H9 (cell line): Measurements from ENCODE around the gene GRB7. TPM values are rescaled to one million over a fixed set of nuclear protein-coding genes. Genes with fewer than 3 reads are reported as not detected.

Experiments used
- DNase-seq: peaks from one replicate; pipeline ENCODE4 v3.0.0-alpha.2; 2017
- H2AFZ ChIP-seq: one replicate; pipeline ENCODE4 v1.6.1; 2013; ENCODE audit warnings: mild to moderate bottlenecking, low read length, control low read depth, moderate library complexity
- H2AK5ac ChIP-seq: 2 replicates; pipeline ENCODE4 v1.6.1; 2013; ENCODE audit warnings: low read length, control low read depth, mixed read lengths; ENCODE audit not compliant: insufficient read length
- H2BK120ac ChIP-seq: one replicate; pipeline ENCODE4 v1.6.1; 2013; ENCODE audit warnings: low read depth, mild to moderate bottlenecking, low read length, control low read depth, inconsistent platforms; ENCODE audit not compliant: poor library complexity, severe bottlenecking
- H2BK12ac ChIP-seq: 2 replicates; pipeline ENCODE4 v1.6.1; 2013; ENCODE audit warnings: low read length, control low read depth, mixed read lengths, low read depth; ENCODE audit not compliant: insufficient read length
- H2BK15ac ChIP-seq: 2 replicates; pipeline ENCODE4 v1.6.1; 2013; ENCODE audit warnings: low read depth, low read length, control low read depth
- H2BK20ac ChIP-seq: one replicate; pipeline ENCODE4 v1.6.1; 2013; ENCODE audit warnings: low read depth, mild to moderate bottlenecking, low read length, control low read depth, inconsistent platforms; ENCODE audit not compliant: poor library complexity, severe bottlenecking
- H2BK5ac ChIP-seq: 2 replicates; pipeline ENCODE4 v1.6.1; 2013; ENCODE audit warnings: low read length, control low read depth, mixed read lengths; ENCODE audit not compliant: insufficient read length
- H3K14ac ChIP-seq: 2 replicates; pipeline ENCODE4 v1.6.1; 2013; ENCODE audit warnings: low read length, control low read depth; ENCODE audit not compliant: insufficient read depth
- H3K18ac ChIP-seq: 2 replicates; pipeline ENCODE4 v1.6.1; 2013; ENCODE audit warnings: low read depth, mild to moderate bottlenecking, mixed read lengths, low read length, control low read depth; ENCODE audit not compliant: insufficient read length
- H3K23ac ChIP-seq: 2 replicates; pipeline ENCODE4 v1.6.1; 2013; ENCODE audit warnings: low read length, control low read depth, mixed read lengths, low read depth; ENCODE audit not compliant: insufficient read length
- H3K23me2 ChIP-seq: 2 replicates; pipeline ENCODE4 v1.6.1; 2013; ENCODE audit warnings: low read depth, mild to moderate bottlenecking, mixed read lengths, low read length, control low read depth; ENCODE audit not compliant: insufficient read length, poor library complexity, severe bottlenecking
- H3K27ac ChIP-seq: 2 replicates; pipeline ENCODE4 v1.5.1; 2013; ENCODE audit warnings: low read length, control low read depth, mixed read lengths, low read depth; ENCODE audit not compliant: insufficient read length
- H3K27me3 ChIP-seq: 2 replicates; pipeline ENCODE4 v1.6.1; 2013; ENCODE audit warnings: low read length, control low read depth, inconsistent platforms; ENCODE audit not compliant: insufficient read depth
- H3K4ac ChIP-seq: 2 replicates; pipeline ENCODE4 v1.6.1; 2013; ENCODE audit warnings: low read depth, mild to moderate bottlenecking, control low read depth, inconsistent platforms, low read length, moderate library complexity
- H3K4me1 ChIP-seq: 2 replicates; pipeline ENCODE4 v1.6.1; 2013; ENCODE audit warnings: low read length, control low read depth, inconsistent platforms; ENCODE audit not compliant: insufficient read depth
- H3K4me2 ChIP-seq: 2 replicates; pipeline ENCODE4 v1.6.1; 2013; ENCODE audit warnings: low read length, control low read depth, mixed read lengths; ENCODE audit not compliant: insufficient read length, insufficient read depth
- H3K56ac ChIP-seq: 2 replicates; pipeline ENCODE4 v1.6.1; 2013; ENCODE audit warnings: low read depth, mild to moderate bottlenecking, mixed read lengths, low read length, control low read depth; ENCODE audit not compliant: insufficient read length
- H3K79me1 ChIP-seq: 2 replicates; pipeline ENCODE4 v1.6.1; 2013; ENCODE audit warnings: low read depth, mild to moderate bottlenecking, moderate library complexity, low read length, control low read depth, inconsistent platforms; ENCODE audit not compliant: insufficient read depth, poor library complexity, severe bottlenecking
- H3K79me2 ChIP-seq: 2 replicates; pipeline ENCODE4 v1.6.1; 2013; ENCODE audit warnings: low read length, control low read depth, inconsistent platforms; ENCODE audit not compliant: insufficient read depth
- H3K9ac ChIP-seq: 2 replicates; pipeline ENCODE4 v1.6.1; 2013; ENCODE audit warnings: low read length, control low read depth, mixed read lengths; ENCODE audit not compliant: insufficient read length; ENCODE audit errors: extremely low read depth
- H3K9me3 ChIP-seq: one replicate; pipeline ENCODE4 v1.6.1; 2013; ENCODE audit warnings: low read depth, low read length, inconsistent platforms; ENCODE audit not compliant: control insufficient read depth
- H3T11ph ChIP-seq: one replicate; pipeline ENCODE4 v1.6.1; 2013; ENCODE audit warnings: mild to moderate bottlenecking, low read length, control low read depth, inconsistent platforms
- H4K20me1 ChIP-seq: one replicate; pipeline ENCODE4 v1.6.1; 2013; ENCODE audit not compliant: control insufficient read depth, insufficient read length, insufficient read depth
- H4K5ac ChIP-seq: 2 replicates; pipeline ENCODE4 v1.6.1; 2013; ENCODE audit warnings: low read depth, mild to moderate bottlenecking, mixed read lengths, low read length, control low read depth; ENCODE audit not compliant: insufficient read length
- H4K8ac ChIP-seq: replicated peaks from 2 replicates; pipeline ENCODE4 v1.6.1; 2013; ENCODE audit warnings: low read length, control low read depth, mixed read lengths, low read depth; ENCODE audit not compliant: insufficient read length
- H4K91ac ChIP-seq: 2 replicates; pipeline ENCODE4 v1.6.1; 2013; ENCODE audit warnings: low read depth, mild to moderate bottlenecking, moderate library complexity, mixed read lengths, low read length, control low read depth; ENCODE audit not compliant: insufficient read length
- H3K27ac Mint-ChIP-seq, 3 experiments: 2 replicates in 2 of 3; 3 replicates in 1 of 3; pipeline ENCODE4 v1.8.0; 2020 to 2021; ENCODE audit warnings: mixed read lengths in 3 of 3, mild to moderate bottlenecking in 1 of 3, moderate library complexity in 1 of 3
- H3K27me3 Mint-ChIP-seq: 2 replicates; pipeline ENCODE4 v1.8.0; 2021; ENCODE audit warnings: low read depth, mild to moderate bottlenecking, moderate library complexity, mixed read lengths
- H3K36me3 Mint-ChIP-seq, 3 experiments: 2 replicates in 2 of 3; 3 replicates in 1 of 3; pipeline ENCODE4 v1.8.0; 2020 to 2021; ENCODE audit warnings: low read depth in 3 of 3, mixed read lengths in 3 of 3; ENCODE audit not compliant: insufficient read depth in 1 of 3
- H3K4me1 Mint-ChIP-seq, 2 experiments: 2 replicates each; pipeline ENCODE4 v1.8.0; 2020; ENCODE audit warnings: mixed read lengths in 2 of 2
- H3K4me3 Mint-ChIP-seq, 2 experiments: 2 replicates in 1 of 2; 3 replicates in 1 of 2; pipeline ENCODE4 v1.8.0; 2020 to 2021; ENCODE audit warnings: mild to moderate bottlenecking in 2 of 2, mixed read lengths in 2 of 2, moderate library complexity in 1 of 2
- H3K9me3 Mint-ChIP-seq, 2 experiments: 2 replicates in 1 of 2; 3 replicates in 1 of 2; pipeline ENCODE4 v1.8.0; 2020; ENCODE audit warnings: mild to moderate bottlenecking in 2 of 2, mixed read lengths in 2 of 2, moderate library complexity in 1 of 2
- CTCF ChIP-seq: fragments of 200-600 bp; sonication (generic); conservative IDR thresholded peaks from 3 replicates; pipeline ENCODE4 v1.8.0; 2021; ENCODE audit warnings: antibody characterized with exemption, mild to moderate bottlenecking
- WGBS: extraction: QIAGEN DNeasy Blood & Tissue Kit; methylation state at CpG from one replicate; pipeline ENCODE4 v1.1.7; 2013; ENCODE audit warnings: missing lambda C conversion rate, low lambda C conversion rate, mixed read lengths; ENCODE audit not compliant: insufficient read length; ENCODE audit errors: extremely low coverage; 5-methylcytosine and 5-hydroxymethylcytosine counted together
- total RNA-seq: library from RNA; stranded (reverse); gene quantifications from 2 replicates; pipeline ENCODE4 v1.2.1, GENCODE V29; 2021

GRB7 gene
- total RNA-seq, 1 experiment from 2014 or later, result 55.0 TPM

- H3K4ac ChIP-seq, result no peak overlapping the region
- no peak overlapping the region for H4K8ac ChIP-seq
- Mint-ChIP-seq H3K27ac (no peak overlapping the region), H3K27me3 (peaks cover 29% of the 10 kb centered on the region), H3K4me3 (no peak overlapping the region), H3K36me3 (peaks cover 0 to 3% (median 0%) of the 10 kb centered on the region in 3 experiments; a peak in 1 of 7 replicates), H3K9me3 (no peaks in the 10 kb centered on the region; a peak in 2 of 5 replicates), H3K4me1 (peaks cover 30 to 40% of the 10 kb centered on the region in 2 experiments)
- H2AFZ ChIP-seq, result no peak overlapping the region
- H3K79me2 ChIP-seq, result no peaks in the 10 kb centered on the region
- no peak overlapping the region for H2BK15ac ChIP-seq
- peaks cover 3% of the 10 kb centered on the region for H3K23me2 ChIP-seq
- DNase-seq, result no peak
- H3K27ac ChIP-seq, result no peak overlapping the region
- no peaks in the 10 kb centered on the region for H3K27me3 ChIP-seq
- H3K9ac ChIP-seq, result no peak overlapping the region
- WGBS, result no CpG with 5 or more reads among the region's 12 CpGs
- H2BK20ac ChIP-seq, result no peak overlapping the region
- no peak overlapping the region for H3T11ph ChIP-seq
- no peak overlapping the region for H2BK5ac ChIP-seq
- H3K4me2 ChIP-seq, result no peak overlapping the region
- no peak overlapping the region for H3K18ac ChIP-seq
- no peaks in the 10 kb centered on the region for H3K79me1 ChIP-seq
- no peak overlapping the region for H4K91ac ChIP-seq
- no peak overlapping the region for H3K23ac ChIP-seq
- H4K5ac ChIP-seq, result no peak overlapping the region
- no peak overlapping the region for H2AK5ac ChIP-seq
- H3K4me1 ChIP-seq, result peaks cover 2% of the 10 kb centered on the region; the same call in 1 of the 2 replicates
- H3K9me3 ChIP-seq, result no peaks in the 10 kb centered on the region
- H3K56ac ChIP-seq, result no peak overlapping the region
- H2BK12ac ChIP-seq, result no peak overlapping the region
- no peak overlapping the region for H3K14ac ChIP-seq
- H2BK120ac ChIP-seq, result no peak overlapping the region
- peaks cover 2% of the 10 kb centered on the region for H4K20me1 ChIP-seq
- no peak for TF ChIP-seq CTCF
Observed at GRCh38 chr17:39757931-39758873, 20.5 kb downstream of the GRB7 start.
